ENCODE measurements around the gene RFC1.

The RFC1 gene

DNA sequence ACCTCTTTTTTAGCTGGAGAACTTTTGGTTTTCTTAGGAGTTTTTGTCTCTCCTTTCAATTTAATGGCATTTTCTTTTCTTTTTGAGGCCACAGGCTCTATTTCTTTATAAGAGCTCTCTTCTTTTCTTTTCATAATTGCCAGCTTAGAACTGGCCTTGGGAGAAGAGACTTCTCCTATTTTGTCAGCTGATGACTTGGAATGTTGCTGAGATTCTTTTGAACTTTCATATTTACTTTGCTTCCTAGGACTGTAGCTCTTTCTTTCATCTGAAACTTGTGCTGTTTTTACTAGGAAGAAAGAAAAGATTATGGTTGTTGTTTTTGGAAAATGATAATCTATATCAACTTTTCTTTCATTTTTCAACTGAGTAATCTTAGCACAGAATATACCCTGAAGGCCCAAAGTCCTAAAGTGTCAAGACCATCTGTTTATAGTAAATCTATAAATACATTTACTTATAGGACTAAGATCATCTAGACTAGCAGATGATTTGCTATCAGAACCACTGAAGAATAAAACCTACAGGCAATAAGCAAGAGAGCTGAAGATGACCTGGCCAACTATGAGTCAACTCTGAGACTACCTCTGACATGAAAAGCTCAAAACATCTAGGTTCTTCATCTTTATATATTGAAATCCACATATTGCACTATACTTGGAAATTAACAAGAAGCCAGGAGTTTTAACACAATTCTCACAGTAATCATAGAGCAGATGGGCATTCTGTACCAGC lies 45.6 kb downstream of the RFC1 start:
- CTCF ChIA-PET, result interaction anchor here (0.7 kb wide), 1 partner anchor 33 kb away, joined by 3 read pairs; no protein-coding TSS in a partner anchor

DNA sequence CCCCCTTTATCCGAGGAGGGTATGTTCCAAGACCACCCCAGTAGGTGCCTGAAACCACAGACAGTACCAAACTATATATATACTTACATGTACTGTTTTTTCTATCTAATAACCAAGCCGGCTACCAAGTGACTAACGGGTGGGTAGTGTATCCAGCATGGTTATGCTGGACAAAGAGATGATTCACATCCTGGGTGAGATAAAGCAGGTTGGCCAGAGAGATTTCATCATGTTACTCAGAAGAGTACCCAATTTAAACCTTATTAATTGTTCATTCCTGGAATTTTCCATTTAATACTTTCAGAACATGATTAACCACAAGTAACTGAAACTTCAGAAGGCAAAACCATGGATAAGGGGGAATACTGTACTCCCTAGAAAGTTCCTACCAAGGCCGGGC lies 46.5 kb downstream of the RFC1 start:
- ChIA-PET POLR2A (ENCODE audit: low non-redundant PET) (interaction anchor here (0.6 kb wide), 1 partner anchor 140 kb away, joined by 5 read pairs; no protein-coding TSS in a partner anchor), CTCF (no interaction called here)
- TF ChIP-seq, protein P1, sequence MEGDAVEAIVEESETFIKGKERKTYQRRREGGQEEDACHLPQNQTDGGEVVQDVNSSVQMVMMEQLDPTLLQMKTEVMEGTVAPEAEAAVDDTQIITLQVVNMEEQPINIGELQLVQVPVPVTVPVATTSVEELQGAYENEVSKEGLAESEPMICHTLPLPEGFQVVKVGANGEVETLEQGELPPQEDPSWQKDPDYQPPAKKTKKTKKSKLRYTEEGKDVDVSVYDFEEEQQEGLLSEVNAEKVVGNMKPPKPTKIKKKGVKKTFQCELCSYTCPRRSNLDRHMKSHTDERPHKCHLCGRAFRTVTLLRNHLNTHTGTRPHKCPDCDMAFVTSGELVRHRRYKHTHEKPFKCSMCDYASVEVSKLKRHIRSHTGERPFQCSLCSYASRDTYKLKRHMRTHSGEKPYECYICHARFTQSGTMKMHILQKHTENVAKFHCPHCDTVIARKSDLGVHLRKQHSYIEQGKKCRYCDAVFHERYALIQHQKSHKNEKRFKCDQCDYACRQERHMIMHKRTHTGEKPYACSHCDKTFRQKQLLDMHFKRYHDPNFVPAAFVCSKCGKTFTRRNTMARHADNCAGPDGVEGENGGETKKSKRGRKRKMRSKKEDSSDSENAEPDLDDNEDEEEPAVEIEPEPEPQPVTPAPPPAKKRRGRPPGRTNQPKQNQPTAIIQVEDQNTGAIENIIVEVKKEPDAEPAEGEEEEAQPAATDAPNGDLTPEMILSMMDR (conservative IDR thresholded peaks at IDR 0.05; ENCODE audit: low read depth), result no peak
- peak overlapping the region; percentile 91 for H3K27ac ChIP-seq
- DNase-seq (ENCODE audit: low spot score), result peak; percentile 91

More for the DNA sequence above, 45.6 kb downstream of the RFC1 start:
- DNase-seq (ENCODE audit: low spot score), result no peak
- POLR2A ChIA-PET (ENCODE audit: low non-redundant PET), result interaction anchor here (0.6 kb wide), 2 partner anchors 140 to 227 kb away, joined by 5 read pairs; no protein-coding TSS in a partner anchor
- H3K27ac ChIP-seq, result peak overlapping the region; percentile 91
- TF ChIP-seq, protein P1 (conservative IDR thresholded peaks at IDR 0.05; ENCODE audit: low read depth), result no peak

DNA sequence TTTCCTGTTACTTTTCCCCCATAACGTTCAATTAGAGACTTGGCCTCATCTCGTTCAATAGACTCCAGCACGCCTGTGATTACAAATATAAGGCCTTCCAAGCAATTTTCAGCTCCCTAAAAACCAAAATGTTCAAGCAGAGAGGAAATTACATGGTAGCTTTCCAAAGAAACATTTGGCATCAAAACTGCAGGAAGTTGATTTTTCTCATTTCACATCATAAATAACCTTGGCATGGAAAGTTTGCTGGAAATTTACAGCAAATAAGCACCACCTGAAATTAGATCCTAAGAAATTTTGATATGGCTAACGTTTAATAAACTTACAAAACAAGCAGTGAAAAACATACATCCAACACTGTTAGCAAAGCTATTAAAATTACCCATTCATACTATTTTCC lies 53.3 kb downstream of the RFC1 start:
- POLR2A ChIA-PET (ENCODE audit: low non-redundant PET), result no interaction called here
- TF ChIP-seq, protein P1 (conservative IDR thresholded peaks at IDR 0.05; ENCODE audit: low read depth), result no peak
- CTCF ChIA-PET, result no interaction called here

DNA sequence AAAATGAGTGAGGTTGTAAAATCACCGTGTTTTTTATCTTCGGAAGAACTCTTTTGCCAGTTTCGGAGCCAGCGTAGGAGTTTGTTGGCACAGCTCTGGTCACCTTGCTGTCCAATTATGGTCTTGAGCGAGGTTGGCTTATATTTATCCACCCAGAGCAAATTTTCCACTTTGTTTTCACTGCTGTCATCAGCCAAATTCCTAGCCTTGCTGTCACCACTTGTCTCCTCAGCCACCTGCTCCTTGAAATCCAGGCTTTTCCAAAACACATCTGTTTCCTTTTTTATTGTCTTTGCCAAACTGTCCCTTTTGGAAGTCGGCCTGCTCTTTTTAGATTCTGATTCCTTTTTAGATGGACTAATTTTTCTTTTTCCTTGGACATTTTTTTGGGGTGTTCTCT lies 57.6 kb downstream of the RFC1 start:
- CTCF ChIA-PET, result no interaction called here
- TF ChIP-seq, protein P1 (conservative IDR thresholded peaks at IDR 0.05; ENCODE audit: low read depth), result no peak
- POLR2A ChIA-PET (ENCODE audit: low non-redundant PET), result no interaction called here
- no peak for DNase-seq (ENCODE audit: low spot score)
- H3K27ac ChIP-seq, result no peak overlapping the region

More for the DNA sequence above, 53.3 kb downstream of the RFC1 start:
- no peak overlapping the region for H3K27ac ChIP-seq
- DNase-seq (ENCODE audit: low spot score), result no peak

DNA sequence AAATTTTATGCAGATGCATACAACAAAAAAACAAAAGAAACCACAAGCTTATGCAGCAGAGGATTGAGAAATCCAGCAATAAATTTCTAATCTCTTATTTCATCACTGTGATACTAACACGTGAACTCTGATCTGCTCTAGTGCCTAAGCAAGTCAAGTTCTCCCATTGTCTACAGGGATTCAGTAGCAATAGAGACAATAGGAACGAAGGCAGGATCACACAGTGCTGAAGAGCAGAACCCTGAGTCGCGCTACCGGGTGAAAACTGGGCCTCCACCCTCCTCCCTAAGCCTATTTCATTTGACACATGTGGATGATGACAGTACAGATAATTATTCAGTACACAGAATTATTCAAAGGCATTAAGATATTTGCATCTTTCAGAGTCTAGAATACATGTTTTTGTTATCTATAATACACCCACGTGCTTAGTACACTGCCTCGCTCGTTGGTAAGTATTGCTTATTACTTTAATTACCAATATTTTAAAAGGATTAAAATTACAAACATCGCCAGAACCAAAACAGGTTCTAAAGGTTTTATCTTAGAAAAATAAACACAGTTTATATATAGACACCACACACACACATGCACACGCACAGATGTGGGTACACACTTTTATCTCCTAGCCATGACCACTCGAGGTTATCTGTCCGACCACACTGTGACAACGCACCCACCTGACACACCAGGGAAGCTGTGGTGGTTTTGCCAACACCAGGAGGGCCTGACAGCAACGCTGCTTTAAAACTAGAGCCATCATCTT lies 60.1 kb downstream of the RFC1 start:
- H3K27ac ChIP-seq, result no peak overlapping the region
- DNase-seq (ENCODE audit: low spot score), result no peak
- POLR2A ChIA-PET (ENCODE audit: low non-redundant PET), result no interaction called here
- CTCF ChIA-PET, result interaction anchor here (0.7 kb wide), 1 partner anchor 184 kb away, joined by 3 read pairs; no protein-coding TSS in a partner anchor
- TF ChIP-seq, protein P1 (conservative IDR thresholded peaks at IDR 0.05; ENCODE audit: low read depth), result no peak

DNA sequence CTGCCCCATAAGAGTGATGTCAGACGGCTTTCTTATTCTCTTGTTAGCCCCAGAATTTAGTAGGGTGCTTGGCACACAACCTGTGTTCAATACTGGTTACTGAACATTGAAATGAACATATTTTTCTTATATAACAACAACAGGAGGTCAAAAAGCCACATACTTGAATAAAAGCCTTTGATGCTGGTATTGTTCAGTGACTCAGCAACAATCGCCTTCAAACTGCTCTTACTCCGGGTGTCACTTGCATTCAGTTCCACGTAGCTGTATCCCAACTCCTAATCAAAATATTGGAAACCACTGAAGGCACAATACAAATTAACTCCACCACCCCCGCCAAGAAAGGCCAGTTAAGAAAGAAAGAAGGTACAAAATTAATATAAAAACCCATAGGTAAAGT lies 61.5 kb downstream of the RFC1 start:
- no peak for DNase-seq (ENCODE audit: low spot score)
- POLR2A ChIA-PET (ENCODE audit: low non-redundant PET), result no interaction called here
- CTCF ChIA-PET, result no interaction called here

More for the DNA sequence above, 61.5 kb downstream of the RFC1 start:
- TF ChIP-seq, protein P1 (conservative IDR thresholded peaks at IDR 0.05; ENCODE audit: low read depth), result no peak
- H3K27ac ChIP-seq, result no peak overlapping the region

Data from RWPE1 (cell line).